GM12878 (cell line): ENCODE data around the gene ZBTB44.

ENCODE experiments used
- CTCF ChIP-seq, 3 experiments: IDR thresholded peaks in 2 of 3; conservative IDR thresholded peaks in 1 of 3; 2 replicates each; pipeline ENCODE4 v1.5.1; 2011; ENCODE audit warnings: low read depth in 3 of 3, low read length in 3 of 3, mild to moderate bottlenecking in 3 of 3, control low read depth in 2 of 3, moderate library complexity in 2 of 3, inconsistent platforms in 1 of 3, mixed read lengths in 1 of 3; ENCODE audit not compliant: control insufficient read depth in 2 of 3, insufficient read depth in 1 of 3; ENCODE audit errors: extremely low read depth in 1 of 3
- RUNX3 ChIP-seq: IDR thresholded peaks from 2 replicates; pipeline ENCODE4 v1.6.1; 2012; ENCODE audit warnings: low read length, inconsistent platforms
- SP1 ChIP-seq: IDR thresholded peaks from one replicate; pipeline ENCODE4 v1.6.1; 2011; ENCODE audit warnings: low read depth, low read length

- TF ChIP-seq RUNX3 = no peak
- no peak for TF ChIP-seq SP1
- no peak for TF ChIP-seq CTCF (IDR thresholded peaks at IDR 0.05 in 2 of 3, conservative IDR thresholded peaks at IDR 0.05 in 1 of 3; ENCODE audit: control insufficient read depth in 2 of 3, extremely low read depth in 1 of 3, insufficient read depth in 1 of 3, low read depth in 3 of 3, low read length in 3 of 3)
Observed at GRCh38 chr11:130272336-130272735, 42.4 kb downstream of the ZBTB44 start.
